CD4-positive, alpha-beta T cell treated with Interleukin-6 for 4 hours (primary cell): ENCODE data around the gene CEP70.
"Not testable (repeated sequence)": the region's sequence is repeated elsewhere in the genome, so short reads cannot be mapped to it uniquely, and the experiment has no call there.

Source experiments
- DNase-seq: peaks from one replicate; pipeline ENCODE4 v3.0.0-alpha.2; 2020; ENCODE audit warnings: mixed read lengths

Gene CEP70

DNA sequence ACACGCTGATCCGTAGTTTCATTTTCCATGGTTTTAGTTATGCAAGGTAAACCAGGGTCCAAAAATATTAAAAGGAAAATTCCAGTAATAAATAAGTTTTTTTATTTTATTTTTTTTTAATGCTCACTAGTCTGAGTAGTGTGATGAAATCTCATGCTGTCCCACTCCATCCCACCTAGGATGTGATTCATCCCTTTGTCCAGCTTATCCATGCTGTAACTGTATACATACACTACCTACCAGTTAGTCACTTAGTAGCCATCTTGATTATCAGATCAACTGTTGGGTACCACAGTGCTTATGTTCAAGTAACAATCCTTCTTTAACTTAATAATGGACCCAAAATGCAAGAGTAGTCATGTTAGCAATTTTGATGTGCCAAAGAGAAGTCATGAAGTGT is 84.5 kb downstream of the CEP70 start:
- DNase-seq = no peak

DNA sequence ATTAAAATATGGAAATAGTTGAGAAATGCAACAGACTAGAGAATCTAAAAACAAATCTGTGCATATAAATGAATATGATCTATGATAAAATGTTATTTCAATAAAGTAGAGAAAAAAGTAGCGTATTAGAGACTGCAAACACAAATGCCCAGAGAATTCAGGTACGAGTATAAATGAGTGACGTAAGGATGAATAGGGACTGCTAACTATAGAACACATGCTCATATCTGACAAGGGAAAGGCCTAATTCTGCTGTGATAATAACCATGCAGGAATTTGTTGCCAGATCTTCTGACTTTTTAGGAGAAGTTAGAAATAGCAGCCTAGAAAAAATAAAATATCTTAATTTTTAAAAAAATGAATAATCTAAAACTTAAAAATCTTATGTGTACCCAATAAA is 86.5 kb downstream of the CEP70 start:
- no peak for DNase-seq

DNA sequence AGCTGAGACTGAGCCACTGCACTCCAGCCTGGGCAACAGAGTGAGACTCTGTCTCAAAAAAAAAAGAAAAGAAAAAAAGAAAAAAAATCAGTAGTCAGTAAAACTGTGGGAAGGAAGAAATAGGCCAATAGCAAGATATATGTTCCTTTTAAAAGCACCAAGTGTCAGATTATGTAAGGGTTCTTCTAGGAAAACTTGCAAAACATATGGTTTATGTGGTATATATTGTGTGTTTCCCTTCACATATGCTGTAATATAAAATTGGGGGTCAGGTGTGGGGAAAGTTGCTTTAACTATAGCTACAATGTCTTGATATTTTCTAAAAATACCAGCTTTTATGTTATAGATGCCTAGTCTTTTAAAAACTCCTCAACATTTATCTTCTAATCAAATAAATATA is 95.1 kb downstream of the CEP70 start:
- DNase-seq = no peak

- DNase-seq = no peak
Observed at GRCh38 chr3:138497851-138498250, 96.2 kb downstream of the CEP70 start.

DNA sequence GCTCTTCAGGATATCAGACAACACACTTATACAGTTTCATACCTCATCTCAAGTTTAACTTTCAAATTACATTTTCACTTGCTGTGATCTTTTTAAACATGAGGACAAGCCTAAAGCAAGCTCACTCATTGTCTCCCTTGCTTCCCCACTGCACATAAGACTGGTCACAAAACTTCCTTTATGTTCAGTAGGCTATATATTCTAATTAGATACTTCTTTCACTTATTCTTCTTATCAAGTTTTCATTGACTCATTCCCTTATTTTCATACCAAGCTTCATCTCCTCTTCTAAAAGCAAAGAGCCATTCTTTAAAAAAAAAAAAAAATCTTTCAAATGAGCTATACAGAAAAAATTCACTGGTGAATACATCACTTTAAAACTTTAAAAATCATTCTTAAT is 97.0 kb downstream of the CEP70 start:
- no peak for DNase-seq

DNA sequence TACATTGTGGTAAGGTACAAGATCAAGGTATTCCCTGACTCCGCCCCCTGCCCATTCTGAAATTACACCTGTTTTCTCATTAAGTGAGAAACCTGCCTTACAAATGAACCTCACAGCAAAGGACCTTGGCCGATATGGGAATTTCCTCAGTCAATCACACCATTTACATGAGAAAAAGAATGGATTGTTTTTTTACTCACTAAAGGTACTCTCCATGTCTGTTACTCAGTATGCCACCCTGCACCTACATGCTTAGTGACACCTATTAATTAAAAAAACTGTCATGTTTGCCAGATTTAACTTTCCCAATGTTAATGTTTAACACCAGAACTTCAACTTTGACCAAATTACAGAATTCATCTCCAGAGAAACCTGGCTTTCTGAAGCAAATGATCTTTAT is 97.6 kb downstream of the CEP70 start:
- no peak for DNase-seq

DNA sequence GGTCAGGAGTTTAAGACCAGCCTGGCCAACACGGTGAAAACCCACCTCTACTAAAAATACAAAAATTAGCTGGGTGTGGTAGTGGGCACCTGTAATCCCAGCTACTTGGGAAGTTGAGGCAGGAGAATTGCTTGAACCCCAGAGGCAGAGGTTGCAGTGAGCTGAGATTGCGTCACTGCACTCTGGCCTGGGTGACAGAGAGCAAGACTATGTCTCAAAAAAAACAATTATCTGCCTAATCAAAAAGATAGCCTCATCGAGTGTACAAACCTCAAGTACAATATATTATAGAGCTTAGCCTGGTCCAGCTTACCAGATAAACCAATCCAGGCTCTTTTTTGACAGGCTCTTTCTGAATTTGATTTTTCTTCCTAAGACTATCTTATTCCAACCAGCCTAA is 98.4 kb downstream of the CEP70 start:
- not testable (repeated sequence) for DNase-seq

- DNase-seq = no peak
Observed at GRCh38 chr3:138494607-138494929, 99.5 kb downstream of the CEP70 start.

DNA sequence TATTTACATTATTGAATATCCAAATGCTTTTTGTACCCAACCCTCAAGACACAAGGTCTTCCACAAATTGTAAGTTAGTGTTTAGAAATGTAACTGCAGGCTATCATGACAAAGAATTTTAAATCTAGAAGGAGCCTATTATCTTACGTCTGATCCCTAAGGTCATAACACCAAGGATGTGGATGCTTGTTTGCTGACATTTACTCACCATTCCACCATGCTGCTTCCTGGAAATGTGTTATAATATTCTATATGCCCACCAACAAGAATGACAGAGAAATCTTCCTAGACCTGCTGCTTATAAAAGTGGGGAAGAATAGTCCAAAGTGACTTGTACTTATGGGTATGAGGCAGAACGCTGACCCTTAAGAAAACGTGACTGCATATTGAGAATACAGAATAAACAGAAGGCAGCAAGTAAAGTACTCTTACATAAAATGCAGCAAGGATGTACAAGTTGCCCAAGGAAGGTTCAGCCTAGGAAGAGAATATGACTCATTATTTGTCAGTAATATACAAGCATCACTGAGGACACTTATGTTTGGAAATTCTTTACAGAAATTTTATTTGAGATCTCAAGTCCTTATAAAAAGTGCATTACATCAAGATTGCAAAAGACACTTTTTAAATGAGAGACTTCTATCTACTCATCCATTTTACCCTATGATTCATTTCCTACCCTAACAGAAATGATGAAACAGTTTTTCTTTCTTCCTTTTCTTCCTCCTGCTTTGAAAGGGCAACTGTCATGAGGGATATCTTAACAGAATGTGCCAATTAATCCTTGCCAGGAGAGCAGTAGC is 100.1 kb downstream of the CEP70 start:
- no peak for DNase-seq

DNA sequence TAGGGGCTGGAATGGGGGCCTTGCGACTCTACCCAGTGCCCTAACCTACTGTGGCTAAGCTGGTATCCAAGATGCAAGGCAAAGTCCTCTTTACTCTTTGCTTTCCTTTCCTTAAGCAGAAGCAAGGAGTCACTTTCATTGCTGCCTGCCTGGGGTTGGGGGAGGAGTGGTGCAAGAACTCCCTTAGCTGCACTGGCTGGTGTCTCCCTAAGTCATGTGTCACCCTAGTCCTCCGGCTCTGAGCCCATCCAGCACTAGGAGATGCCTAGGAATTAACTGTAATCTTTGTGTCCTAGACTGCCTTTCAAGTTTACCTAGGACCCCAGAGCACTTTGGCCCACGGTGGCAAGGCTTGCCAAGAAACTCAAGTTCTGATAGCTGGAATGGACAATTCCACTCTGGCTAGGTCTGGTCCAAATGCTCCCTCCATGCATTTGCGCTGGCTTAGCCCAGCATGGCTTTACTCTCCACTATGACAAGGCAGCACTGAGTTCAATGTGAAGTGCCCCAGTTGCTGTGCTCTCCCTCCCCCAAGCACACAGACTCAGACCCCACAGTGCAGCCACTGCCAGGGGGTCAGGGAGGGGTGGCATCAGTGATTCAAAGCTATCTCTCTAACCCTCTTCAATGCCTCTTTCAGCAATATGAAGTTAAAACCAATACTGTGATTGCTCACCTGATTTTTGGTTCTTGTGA is 100.9 kb downstream of the CEP70 start:
- DNase-seq = no peak

DNA sequence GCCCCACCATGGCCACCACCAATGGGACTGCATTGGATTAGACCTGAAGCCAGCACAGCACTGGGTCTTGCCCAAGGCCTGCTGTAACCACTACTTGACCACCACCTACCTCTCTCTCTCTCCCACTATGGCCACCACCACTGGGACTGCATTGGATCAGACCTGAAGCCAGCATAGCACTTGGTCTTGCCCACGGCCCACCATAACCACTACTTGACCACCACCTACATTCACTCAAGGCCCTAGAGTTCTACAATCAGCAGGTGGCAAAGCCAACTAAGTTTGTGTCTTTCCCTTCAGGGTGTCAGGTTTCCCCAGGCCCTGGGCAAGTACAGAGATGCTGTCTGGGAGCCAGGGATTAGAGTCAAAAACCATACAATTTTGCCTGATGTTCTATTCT is 102.1 kb downstream of the CEP70 start:
- no peak for DNase-seq

DNA sequence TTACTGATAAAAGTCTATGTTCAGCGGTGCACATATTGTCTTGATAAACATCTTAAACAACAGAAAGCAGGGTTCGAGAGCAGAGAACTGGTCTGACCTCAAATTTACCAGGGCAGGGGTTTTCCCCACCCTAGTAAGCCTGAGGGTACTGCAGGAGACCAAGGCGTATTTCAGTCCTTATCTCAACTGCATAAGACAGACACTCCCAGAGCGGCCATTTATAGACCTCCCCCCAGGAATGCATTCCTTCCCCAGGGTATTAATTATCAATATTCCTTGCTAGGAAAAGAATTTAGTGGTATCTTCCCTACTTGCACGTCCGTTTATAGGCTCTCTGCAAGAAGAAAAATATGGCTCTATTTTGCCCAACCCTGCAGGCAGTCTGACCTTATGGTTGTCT is 107.5 kb downstream of the CEP70 start:
- DNase-seq = not testable (repeated sequence)

GRCh38 chr3:138484672-138485071 is 109.4 kb downstream of the CEP70 start:
- not testable (repeated sequence) for DNase-seq

- no peak for DNase-seq
Observed at GRCh38 chr3:138479438-138479863, 114.6 kb downstream of the CEP70 start.

DNA sequence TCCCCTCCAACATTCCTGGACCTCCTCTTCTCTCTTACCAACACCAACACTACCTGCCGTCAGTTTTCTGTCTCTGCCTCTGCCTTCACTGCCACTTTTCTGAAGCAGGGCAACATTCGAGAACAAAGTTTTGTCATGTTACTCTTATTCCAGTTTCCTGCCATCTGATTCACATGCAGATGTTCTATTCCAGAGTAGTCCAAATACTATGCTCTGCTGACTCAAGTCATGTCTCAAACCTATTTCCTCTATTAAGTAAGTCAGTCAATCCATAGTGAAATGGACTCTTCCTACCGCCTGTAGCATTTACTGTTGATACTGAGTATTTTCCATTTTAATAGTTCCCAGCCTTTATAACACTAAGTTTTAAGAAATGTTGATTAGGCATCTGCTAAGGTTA is 116.3 kb downstream of the CEP70 start:
- no peak for DNase-seq

DNA sequence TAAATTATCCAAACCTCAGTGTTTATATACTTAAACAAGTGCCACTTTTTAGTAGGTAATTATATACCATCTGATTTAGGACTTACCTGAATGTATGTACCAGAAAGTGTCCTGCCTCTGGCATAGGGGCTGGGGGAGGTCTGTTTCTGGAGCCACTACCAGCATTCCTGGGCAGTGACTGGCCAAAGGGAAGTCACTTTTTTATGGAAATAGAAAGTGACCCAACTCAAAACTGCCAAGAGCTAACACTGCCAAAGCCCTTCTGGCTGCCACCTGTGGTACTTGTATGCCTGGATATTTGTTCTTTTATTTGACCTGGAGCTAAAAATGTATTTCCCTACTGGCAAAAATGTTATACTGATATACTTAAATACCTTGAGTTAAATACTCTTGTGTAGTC is 116.9 kb downstream of the CEP70 start:
- DNase-seq = no peak

DNA sequence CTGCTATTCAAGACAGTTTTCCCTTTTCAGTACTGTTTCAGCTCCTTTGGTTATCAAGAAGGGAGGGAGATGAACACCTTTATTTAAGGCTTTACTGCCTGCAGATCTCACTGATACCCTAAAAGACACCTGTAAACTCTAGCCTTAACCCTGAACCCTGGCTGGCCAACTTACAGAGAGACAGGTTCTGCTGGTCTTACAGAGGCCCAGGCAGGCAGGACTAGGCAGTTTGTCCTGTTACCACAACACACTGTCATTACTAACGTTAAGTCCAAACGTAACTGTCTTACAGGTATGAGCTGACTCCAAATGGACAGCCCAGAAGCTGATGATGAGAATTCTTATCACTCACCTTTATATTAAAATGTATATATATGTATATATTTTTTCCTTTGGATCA is 117.5 kb downstream of the CEP70 start:
- no peak for DNase-seq

- no peak for DNase-seq
Observed at GRCh38 chr3:138474163-138474562, 119.9 kb downstream of the CEP70 start.

GRCh38 chr3:138473391-138473790 is 120.7 kb downstream of the CEP70 start:
- no peak for DNase-seq

DNA sequence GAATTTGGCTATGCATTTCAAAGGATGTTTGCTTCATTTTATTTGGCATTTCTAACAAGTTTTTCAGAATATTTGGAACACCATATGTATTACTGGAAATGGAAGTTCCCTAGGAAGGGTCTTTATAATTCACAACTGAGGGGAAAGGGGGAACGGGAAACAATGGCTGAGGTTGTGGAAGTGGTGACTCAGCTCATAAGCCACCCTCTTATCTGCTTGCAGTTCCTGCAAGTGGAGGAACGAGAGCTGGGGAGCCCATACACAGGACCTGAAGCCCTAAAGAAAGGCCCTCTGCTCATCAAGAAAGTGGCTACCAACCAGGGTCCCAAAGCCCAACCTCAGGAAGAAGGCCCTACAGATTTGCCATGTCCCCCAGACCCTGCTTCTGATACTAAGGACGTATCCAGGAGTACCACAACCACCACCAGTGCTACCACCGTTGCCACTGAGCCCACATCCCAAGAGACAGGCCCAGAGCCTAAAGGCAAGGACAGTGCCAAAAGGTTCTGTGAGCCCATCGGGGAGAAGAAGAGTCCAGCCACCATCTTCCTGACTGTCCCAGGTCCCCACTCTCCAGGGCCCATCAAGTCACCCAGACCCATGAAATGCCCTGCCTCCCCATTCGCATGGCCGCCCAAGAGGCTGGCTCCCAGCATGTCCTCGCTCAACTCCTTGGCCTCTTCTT is 121.8 kb downstream of the CEP70 start:
- no peak for DNase-seq

DNA sequence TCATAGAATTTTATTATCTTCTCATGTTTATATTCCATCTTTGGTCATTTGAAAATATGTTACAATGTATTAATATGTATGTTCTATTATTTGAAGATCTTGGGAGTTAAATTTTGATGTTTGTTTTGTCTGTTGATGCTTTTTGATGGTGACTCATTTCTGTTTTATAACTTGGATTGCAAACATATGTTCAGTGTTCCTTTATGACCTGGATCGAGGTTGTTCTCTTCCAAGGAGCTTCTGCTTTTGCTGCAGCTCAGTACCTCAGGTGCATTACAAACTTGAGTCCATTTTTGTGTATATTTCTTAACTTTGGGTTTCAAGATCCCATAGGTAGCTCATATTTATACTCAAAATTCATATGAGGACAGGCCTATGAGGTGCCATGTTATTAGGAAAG is 122.6 kb downstream of the CEP70 start:
- DNase-seq = no peak

GRCh38 chr3:138470687-138471086 is 123.4 kb downstream of the CEP70 start:
- no peak for DNase-seq

DNA sequence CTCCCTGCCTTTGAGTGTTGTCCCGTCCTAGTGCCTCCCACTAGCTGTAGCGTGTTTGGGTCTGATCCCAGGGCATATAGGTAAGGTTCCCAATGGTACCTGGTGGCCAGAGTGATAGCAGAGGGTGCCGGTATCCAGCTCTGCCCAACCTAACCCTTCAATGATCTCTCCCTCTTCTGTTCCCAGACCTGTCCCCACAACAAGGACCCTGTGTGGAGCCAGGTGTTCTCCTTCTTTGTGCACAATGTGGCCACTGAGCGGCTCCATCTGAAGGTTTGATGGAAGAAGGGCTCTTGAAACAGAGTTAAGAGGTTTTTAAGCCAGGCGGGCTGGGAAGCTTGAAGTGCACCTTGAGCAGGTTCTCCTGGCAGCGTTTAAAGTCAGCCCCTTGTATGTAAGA is 124.2 kb downstream of the CEP70 start:
- no peak for DNase-seq

- no peak for DNase-seq
Observed at GRCh38 chr3:138468886-138469285, 125.2 kb downstream of the CEP70 start.
